K562 (cell line): ENCODE data around the gene SLC39A13. TPM values are rescaled to one million over a fixed set of nuclear protein-coding genes. Genes with fewer than 3 reads are reported as not detected.

ENCODE experiments used
- BCOR ChIP-seq: fragments of 450-650 bp; IDR thresholded peaks from 2 replicates; pipeline ENCODE4 v1.6.1; 2016
- CTBP1 ChIP-seq: fragments of 450-650 bp; IDR thresholded peaks from 2 replicates; pipeline ENCODE4 v1.6.1; 2016; ENCODE audit warnings: borderline replicate concordance
- E2F3 ChIP-seq: fragments of 250-450 bp; sonication (Bioruptor Pico); IDR thresholded peaks from 2 replicates; pipeline ENCODE4 v1.4.0; 2020; ENCODE audit warnings: mild to moderate bottlenecking
- FOXA3 ChIP-seq, 2 experiments: fragments of 450-650 bp in 1 of 2; sonication (generic) in 1 of 2; formaldehyde crosslinking; IDR thresholded peaks in 1 of 2; conservative IDR thresholded peaks in 1 of 2; 2 replicates each; pipeline versions ENCODE4 v1.4.0 to v1.8.0; 2020 to 2022; ENCODE audit warnings: mild to moderate bottlenecking in 2 of 2, missing genetic modification reagents in 1 of 2
- FOXP1 ChIP-seq: sonication (generic); formaldehyde crosslinking; IDR thresholded peaks from 2 replicates; pipeline ENCODE4 v1.8.0; 2022; ENCODE audit warnings: mild to moderate bottlenecking, missing genetic modification reagents
- GTF2F1 ChIP-seq: IDR thresholded peaks from 2 replicates; pipeline ENCODE4 v1.6.1; 2011; ENCODE audit warnings: low read depth, low read length, improper control_type of control experiment
- HLTF ChIP-seq: fragments of 450-650 bp; IDR thresholded peaks from 2 replicates; pipeline ENCODE4 v1.6.1; 2016
- MEF2D ChIP-seq: conservative IDR thresholded peaks from 2 replicates; pipeline ENCODE4 v1.6.1; 2016; ENCODE audit warnings: low read depth, missing genetic modification characterization, missing compliant biosample characterization
- PHB2 ChIP-seq: fragments of 450-650 bp; IDR thresholded peaks from 2 replicates; pipeline ENCODE4 v1.6.1; 2017; ENCODE audit warnings: low read depth
- POLR2AphosphoS5 ChIP-seq: IDR thresholded peaks from 2 replicates; pipeline ENCODE4 v1.6.1; 2011; ENCODE audit warnings: mild to moderate bottlenecking, low read depth, low read length, moderate library complexity; ENCODE audit not compliant: control insufficient read depth, insufficient read depth
- POLR3G ChIP-seq: IDR thresholded peaks from 2 replicates; pipeline ENCODE4 v1.6.1; 2011; ENCODE audit not compliant: insufficient read length, insufficient replicate concordance; ENCODE audit errors: extremely low read depth
- SMARCA4 ChIP-seq: fragments of 450-650 bp; IDR thresholded peaks from 2 replicates; pipeline ENCODE4 v1.6.1; 2016
- TBL1XR1 ChIP-seq, 2 experiments: IDR thresholded peaks; 2 replicates each; pipeline ENCODE4 v1.6.1; 2012; ENCODE audit warnings: improper control_type of control experiment in 2 of 2, low read length in 2 of 2, mild to moderate bottlenecking in 1 of 2
- ZNF282 ChIP-seq: sonication (generic); formaldehyde crosslinking; IDR thresholded peaks from 2 replicates; pipeline ENCODE4 v1.8.1; 2023; ENCODE audit warnings: missing genetic modification reagents
- polyA plus RNA-seq, 8 experiments: library from polyadenylated mRNA; depleted of rRNA in 4 of 8; stranded (reverse) in 5 of 8; unstranded in 3 of 8; fragments of >200 nt; fragmentation: Nextera tagmentation in 2 of 8; fragmentation: Illumina TruSeq in 1 of 8; extraction: Ambion mirVana in 2 of 8; extraction: Trizol in 1 of 8; gene quantifications; 2 replicates each; pipeline versions ENCODE4 v1.2.1 to v1.2.3, GENCODE V29; 2011 to 2014; ENCODE audit warnings: inconsistent platforms in 1 of 8, missing spikeins in 1 of 8
- total RNA-seq, 7 experiments: library from RNA; depleted of rRNA in 6 of 7; stranded (reverse); fragments of >200 nt in 6 of 7; fragmentation: Illumina TruSeq in 2 of 7; extraction: Trizol in 2 of 7; gene quantifications; 2 replicates each; pipeline versions ENCODE4 v1.2.1 to v1.2.3, GENCODE V29; 2011 to 2021; ENCODE audit warnings: low replicate concordance in 1 of 7
- TF ChIP-seq, protein P1 (sequence below): sonication (generic); formaldehyde crosslinking; IDR thresholded peaks from 2 replicates; pipeline ENCODE4 v1.8.0; 2022; ENCODE audit warnings: mild to moderate bottlenecking, missing genetic modification reagents, borderline replicate concordance
- TF ChIP-seq, protein P2 (sequence below): fragments of 450-650 bp; conservative IDR thresholded peaks from 2 replicates; pipeline ENCODE4 v1.6.1; 2016; ENCODE audit warnings: missing genetic modification characterization, low read depth, mild to moderate bottlenecking, missing compliant biosample characterization, moderate library complexity
- TF ChIP-seq, protein P3 (sequence below): fragments of 250-450 bp; sonication (Bioruptor Pico); IDR thresholded peaks from 2 replicates; pipeline ENCODE4 v1.9.0; 2021; ENCODE audit warnings: mild to moderate bottlenecking, inconsistent platforms
- TF ChIP-seq, protein P4 (sequence below), 2 experiments: fragments of 150-350 bp in 1 of 2; IDR thresholded peaks; 2 replicates each; pipeline ENCODE4 v1.6.1; 2012 to 2016; ENCODE audit warnings: low read depth in 2 of 2, low read length in 2 of 2, mild to moderate bottlenecking in 1 of 2, moderate library complexity in 1 of 2

Gene SLC39A13
- total and polyA plus RNA-seq, 9 of the 15 experiments (the other 6 are each of a cell fraction or from before 2014, with no cell fraction given), result 0.17 to 15.9 (median 3.2) TPM

DNA sequence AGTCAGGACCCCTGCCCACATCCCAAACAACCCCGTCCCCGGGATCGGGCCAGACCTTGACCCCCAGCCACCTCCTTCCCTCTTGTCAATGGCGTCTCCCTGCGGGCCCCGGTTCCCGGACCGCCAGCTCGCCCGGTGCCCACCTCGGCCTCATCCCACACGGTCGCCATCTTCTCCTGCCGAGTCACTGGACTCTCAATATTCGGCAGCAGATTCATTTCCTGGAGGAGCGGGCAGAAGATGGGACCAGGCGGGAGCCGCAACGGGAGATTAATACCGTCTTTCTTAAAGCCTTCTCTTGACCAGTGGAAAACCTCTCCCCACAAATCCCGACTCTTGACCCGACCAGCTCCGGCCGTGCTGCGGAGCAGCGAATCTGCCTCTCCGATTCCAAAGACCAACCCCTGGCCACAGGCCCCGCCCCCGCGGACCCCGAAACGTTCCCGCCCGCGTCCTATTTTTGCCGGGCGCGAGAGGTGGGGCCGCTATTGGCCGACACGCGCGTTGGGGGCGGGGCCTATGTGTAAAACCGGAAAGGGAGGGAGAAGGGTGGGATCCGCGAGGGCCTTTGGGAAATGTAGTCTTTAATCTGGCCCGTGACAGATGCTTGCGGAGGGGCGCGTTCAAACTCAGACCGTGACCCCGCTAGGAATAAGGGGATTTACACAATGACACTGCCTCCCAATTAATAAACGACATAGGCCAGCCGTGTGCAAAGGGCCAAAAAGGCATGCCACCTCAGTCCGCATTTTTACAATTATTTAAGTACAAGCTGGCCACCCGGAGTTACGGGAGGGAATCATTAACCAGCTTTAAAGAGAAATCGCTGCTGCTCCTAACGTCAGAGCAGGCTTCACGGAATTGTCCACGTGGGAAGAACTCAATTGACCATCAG is 17.9 kb downstream of the SLC39A13 start, which contains the start of gene PSMC3 (continued):
- TF ChIP-seq, protein P1, sequence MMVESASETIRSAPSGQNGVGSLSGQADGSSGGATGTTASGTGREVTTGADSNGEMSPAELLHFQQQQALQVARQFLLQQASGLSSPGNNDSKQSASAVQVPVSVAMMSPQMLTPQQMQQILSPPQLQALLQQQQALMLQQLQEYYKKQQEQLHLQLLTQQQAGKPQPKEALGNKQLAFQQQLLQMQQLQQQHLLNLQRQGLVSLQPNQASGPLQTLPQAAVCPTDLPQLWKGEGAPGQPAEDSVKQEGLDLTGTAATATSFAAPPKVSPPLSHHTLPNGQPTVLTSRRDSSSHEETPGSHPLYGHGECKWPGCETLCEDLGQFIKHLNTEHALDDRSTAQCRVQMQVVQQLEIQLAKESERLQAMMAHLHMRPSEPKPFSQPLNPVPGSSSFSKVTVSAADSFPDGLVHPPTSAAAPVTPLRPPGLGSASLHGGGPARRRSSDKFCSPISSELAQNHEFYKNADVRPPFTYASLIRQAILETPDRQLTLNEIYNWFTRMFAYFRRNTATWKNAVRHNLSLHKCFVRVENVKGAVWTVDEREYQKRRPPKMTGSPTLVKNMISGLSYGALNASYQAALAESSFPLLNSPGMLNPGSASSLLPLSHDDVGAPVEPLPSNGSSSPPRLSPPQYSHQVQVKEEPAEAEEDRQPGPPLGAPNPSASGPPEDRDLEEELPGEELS (CRISPR knock-in tag), result peak; percentile 13; the same call in 1 of the 2 replicates
- no peak; a peak in 1 of 4 replicates for TF ChIP-seq TBL1XR1 (IDR thresholded peaks at IDR 0.05; ENCODE audit: low read length in 2 of 2)
- peak; percentile 84 for TF ChIP-seq POLR2AphosphoS5
- no peak for TF ChIP-seq PHB2
- TF ChIP-seq, protein P2, sequence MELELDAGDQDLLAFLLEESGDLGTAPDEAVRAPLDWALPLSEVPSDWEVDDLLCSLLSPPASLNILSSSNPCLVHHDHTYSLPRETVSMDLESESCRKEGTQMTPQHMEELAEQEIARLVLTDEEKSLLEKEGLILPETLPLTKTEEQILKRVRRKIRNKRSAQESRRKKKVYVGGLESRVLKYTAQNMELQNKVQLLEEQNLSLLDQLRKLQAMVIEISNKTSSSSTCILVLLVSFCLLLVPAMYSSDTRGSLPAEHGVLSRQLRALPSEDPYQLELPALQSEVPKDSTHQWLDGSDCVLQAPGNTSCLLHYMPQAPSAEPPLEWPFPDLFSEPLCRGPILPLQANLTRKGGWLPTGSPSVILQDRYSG (tag), result 0 out of 2 replicates have a peak, but pooled peaks have one; percentile 15
- no peak for TF ChIP-seq FOXA3 (CRISPR knock-in tag; conservative IDR thresholded peaks at IDR 0.05 in 1 of 2, IDR thresholded peaks at IDR 0.05 in 1 of 2)
- TF ChIP-seq FOXP1, result peak; percentile 69; the same call in 1 of the 2 replicates
- 0 out of 2 replicates have a peak, but pooled peaks have one; percentile 63 for TF ChIP-seq MEF2D (tag)
- TF ChIP-seq HLTF, result peak; percentile 82; the same call in 1 of the 2 replicates
- TF ChIP-seq CTBP1, result no peak
- TF ChIP-seq, protein P3, sequence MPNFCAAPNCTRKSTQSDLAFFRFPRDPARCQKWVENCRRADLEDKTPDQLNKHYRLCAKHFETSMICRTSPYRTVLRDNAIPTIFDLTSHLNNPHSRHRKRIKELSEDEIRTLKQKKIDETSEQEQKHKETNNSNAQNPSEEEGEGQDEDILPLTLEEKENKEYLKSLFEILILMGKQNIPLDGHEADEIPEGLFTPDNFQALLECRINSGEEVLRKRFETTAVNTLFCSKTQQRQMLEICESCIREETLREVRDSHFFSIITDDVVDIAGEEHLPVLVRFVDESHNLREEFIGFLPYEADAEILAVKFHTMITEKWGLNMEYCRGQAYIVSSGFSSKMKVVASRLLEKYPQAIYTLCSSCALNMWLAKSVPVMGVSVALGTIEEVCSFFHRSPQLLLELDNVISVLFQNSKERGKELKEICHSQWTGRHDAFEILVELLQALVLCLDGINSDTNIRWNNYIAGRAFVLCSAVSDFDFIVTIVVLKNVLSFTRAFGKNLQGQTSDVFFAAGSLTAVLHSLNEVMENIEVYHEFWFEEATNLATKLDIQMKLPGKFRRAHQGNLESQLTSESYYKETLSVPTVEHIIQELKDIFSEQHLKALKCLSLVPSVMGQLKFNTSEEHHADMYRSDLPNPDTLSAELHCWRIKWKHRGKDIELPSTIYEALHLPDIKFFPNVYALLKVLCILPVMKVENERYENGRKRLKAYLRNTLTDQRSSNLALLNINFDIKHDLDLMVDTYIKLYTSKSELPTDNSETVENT (CRISPR knock-in tag), result peak; percentile 62; the same call in 1 of the 2 replicates
- TF ChIP-seq, protein P4, sequence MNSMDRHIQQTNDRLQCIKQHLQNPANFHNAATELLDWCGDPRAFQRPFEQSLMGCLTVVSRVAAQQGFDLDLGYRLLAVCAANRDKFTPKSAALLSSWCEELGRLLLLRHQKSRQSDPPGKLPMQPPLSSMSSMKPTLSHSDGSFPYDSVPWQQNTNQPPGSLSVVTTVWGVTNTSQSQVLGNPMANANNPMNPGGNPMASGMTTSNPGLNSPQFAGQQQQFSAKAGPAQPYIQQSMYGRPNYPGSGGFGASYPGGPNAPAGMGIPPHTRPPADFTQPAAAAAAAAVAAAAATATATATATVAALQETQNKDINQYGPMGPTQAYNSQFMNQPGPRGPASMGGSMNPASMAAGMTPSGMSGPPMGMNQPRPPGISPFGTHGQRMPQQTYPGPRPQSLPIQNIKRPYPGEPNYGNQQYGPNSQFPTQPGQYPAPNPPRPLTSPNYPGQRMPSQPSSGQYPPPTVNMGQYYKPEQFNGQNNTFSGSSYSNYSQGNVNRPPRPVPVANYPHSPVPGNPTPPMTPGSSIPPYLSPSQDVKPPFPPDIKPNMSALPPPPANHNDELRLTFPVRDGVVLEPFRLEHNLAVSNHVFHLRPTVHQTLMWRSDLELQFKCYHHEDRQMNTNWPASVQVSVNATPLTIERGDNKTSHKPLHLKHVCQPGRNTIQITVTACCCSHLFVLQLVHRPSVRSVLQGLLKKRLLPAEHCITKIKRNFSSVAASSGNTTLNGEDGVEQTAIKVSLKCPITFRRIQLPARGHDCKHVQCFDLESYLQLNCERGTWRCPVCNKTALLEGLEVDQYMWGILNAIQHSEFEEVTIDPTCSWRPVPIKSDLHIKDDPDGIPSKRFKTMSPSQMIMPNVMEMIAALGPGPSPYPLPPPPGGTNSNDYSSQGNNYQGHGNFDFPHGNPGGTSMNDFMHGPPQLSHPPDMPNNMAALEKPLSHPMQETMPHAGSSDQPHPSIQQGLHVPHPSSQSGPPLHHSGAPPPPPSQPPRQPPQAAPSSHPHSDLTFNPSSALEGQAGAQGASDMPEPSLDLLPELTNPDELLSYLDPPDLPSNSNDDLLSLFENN (IDR thresholded peaks at IDR 0.05; ENCODE audit: low read depth in 2 of 2, low read length in 2 of 2), result 0 out of 4 replicates have a peak, but pooled peaks of 1 of the 2 experiments have one; percentile 34
- TF ChIP-seq GTF2F1, result no peak
- no peak for TF ChIP-seq E2F3 (CRISPR knock-in tag)
- no peak for TF ChIP-seq POLR3G
- no peak; the same call in 1 of the 2 replicates for TF ChIP-seq BCOR
- TF ChIP-seq ZNF282 (CRISPR knock-in tag), result no peak
- TF ChIP-seq SMARCA4, result no peak
